Putamen (tissue), 1 donor: ENCODE measurements around the gene MMP24.
"Not testable (repeated sequence)": the region's sequence is repeated elsewhere in the genome, so short reads cannot be mapped to it uniquely, and the experiment has no call there.

Experiments
- DNase-seq: peaks from one replicate; pipeline ENCODE4 v3.0.0-alpha.2; 2016; ENCODE audit warnings: low spot score

The MMP24 gene

GRCh38 chr20:35226126-35226883 lies at the start of gene MMP24:
TSS of gene MMP24 (plus strand) at chr20:35226690. CDS start at chr20:35226739, 49 bp downstream.
- no peak for DNase-seq

GRCh38 chr20:35179292-35180212 lies 46.9 kb upstream of the MMP24 start:
- no peak for DNase-seq

- DNase-seq: no peak
Observed at GRCh38 chr20:35180266-35180665, 46.2 kb upstream of the MMP24 start.

- no peak for DNase-seq
Observed at GRCh38 chr20:35181731-35182130, 44.8 kb upstream of the MMP24 start.

DNA sequence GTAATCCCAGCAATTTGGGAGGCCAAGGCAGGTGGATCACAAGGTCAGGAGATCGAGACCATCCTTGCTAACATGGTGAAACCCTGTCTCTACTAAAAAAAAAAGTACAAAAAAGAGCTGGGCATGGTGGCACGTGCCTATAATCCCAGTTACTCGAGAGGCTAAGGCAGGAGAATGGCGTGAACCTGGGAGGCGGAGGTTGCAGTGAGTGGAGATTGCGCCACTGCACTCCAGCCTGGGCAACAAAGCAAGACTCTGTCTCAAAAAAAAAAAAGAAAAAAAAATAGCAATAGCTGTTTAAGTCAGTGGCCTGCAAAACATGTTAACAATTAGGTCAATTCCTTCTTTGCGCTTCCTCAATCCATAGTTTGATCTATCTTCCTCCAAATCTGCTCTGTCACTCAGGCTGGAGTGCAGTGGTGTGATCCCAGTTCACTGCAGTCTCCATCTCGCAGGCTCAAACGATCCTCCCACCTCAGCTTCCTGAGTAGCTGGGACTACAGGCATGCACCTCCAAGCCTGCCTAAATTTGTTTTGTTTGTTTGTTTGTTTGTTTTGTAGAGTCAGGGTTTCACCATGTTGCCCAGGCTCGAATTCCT lies 39.7 kb upstream of the MMP24 start:
- DNase-seq: not testable (repeated sequence)

DNA sequence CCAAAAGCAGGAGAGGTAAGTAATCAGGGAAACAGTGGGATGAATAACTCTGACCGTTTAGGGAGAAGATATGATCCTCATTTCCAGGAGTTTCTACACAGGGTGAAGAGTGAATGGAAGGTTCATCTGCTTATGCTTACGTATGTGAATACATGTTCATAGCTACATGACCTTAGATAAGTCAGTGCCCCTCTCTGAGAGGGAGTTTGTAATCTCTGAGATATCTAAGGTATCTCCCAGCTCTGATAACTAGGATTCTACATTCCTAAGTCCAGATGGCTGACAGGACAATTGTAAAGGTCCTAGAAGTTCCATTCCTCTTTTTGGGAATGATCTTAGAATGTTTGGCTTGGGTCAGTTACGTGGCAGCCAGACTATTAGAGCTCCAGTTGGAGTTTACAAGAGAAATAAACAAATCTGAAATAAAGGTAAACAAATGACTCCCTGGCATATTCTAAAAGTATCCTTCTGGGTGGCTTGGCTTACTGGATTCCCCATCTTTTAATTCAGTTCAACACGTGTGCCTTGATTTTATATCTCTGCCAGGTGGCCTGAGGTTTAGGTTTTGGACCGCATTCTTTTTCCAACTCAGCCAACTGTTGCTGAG lies 38.8 kb upstream of the MMP24 start:
- DNase-seq: no peak

- not testable (repeated sequence) for DNase-seq
Observed at GRCh38 chr20:35189223-35189622, 37.3 kb upstream of the MMP24 start.

DNA sequence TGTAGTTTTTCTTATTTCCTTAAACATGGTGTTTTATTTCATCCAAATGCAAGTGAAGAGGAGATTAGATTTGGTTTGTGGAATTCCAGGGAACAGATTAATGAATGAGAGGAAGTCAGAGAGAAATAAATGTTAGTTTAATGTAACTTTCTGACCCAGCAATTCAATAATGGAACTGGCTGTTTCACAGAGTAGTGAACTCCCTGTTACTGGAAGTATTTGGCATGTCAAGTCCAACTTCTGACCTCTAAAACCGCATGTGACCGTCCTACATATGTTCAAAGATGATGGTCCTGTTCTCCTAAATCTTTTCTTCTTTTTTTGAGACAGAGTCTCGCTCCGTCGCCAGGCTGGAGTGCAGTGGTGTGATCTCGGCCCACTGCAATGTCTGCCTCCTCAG lies 35.9 kb upstream of the MMP24 start:
- DNase-seq: no peak

- DNase-seq: no peak
Observed at GRCh38 chr20:35191419-35192117, 34.9 kb upstream of the MMP24 start.

DNA sequence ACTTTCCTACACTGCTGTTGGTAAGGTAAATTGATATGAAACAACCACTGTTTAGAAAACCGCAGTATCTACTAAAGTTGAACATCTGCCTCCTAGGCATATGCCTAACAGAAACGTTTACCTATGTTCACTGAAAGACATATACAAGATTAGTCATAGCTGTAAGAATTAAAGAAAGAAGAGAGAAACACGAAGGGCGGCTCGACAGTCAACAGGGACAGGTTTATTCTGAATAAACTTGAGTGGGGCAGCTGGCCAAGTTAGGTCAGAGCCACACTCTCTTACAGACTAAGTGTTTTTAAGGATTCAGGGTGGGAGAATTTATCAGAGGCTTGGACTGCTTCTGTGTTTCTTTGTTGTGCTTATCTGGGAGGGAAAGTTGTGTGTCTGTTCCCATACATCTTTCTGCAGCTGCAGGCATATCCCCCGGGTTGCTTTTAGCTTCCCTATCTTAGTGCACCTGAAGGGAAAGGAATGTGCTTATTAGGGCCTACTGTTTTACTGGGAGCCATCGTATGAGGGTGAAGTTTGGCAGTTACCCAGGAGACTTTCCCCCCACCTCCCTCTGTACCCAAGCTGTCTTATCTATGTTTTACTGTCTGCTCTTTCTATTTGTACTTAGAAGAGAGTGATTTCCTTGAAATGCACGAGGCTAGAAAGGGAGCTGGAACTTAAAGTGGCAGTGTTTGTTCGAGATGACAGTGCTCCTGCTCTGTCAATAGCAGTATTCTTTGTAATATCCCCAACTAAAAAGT lies 34.2 kb upstream of the MMP24 start:
- DNase-seq: no peak

GRCh38 chr20:35193031-35193791 lies 33.3 kb upstream of the MMP24 start:
- DNase-seq: not testable (repeated sequence)

GRCh38 chr20:35196313-35196712 lies 30.2 kb upstream of the MMP24 start:
- no peak for DNase-seq

- no peak for DNase-seq
Observed at GRCh38 chr20:35199740-35200139, 26.8 kb upstream of the MMP24 start.

DNA sequence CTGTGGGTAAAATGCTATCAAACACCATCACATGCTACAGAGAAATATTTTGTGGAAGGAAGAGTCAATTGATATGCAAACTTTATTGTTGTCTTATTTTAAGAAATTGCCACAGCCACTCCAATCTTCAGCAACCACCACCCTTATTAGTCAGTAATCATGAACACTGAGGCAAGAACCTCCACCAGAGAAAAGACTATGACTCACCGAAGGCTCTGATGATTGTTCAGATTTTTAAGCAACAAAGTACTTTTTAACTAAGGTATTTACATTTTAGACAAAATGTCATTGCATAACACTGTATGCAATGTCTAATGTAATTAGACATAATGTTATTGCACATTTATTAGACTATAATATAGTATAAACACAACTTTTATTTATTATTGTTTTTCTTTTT lies 26.2 kb upstream of the MMP24 start:
- no peak for DNase-seq

DNA sequence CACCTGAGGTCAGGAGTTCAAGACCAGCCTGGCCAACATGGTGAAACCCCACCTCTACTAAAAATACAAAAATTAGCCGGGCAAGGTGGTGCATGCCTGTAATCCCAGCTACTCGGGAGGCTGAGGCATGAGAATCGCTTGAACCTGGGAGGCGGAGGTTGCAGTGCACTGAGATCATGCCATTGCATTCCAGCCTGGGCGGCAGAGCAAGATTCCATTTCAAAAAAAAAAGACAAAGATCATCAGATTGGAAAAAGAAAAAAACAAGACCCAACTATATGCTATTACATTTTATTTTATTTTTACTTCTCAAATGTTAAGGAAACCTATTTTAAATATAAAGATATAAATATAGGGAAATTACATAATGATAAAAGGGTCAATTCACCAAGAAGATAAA lies 25.0 kb upstream of the MMP24 start:
- DNase-seq: not testable (repeated sequence)

GRCh38 chr20:35206802-35207201 lies 19.7 kb upstream of the MMP24 start:
- no peak for DNase-seq

DNA sequence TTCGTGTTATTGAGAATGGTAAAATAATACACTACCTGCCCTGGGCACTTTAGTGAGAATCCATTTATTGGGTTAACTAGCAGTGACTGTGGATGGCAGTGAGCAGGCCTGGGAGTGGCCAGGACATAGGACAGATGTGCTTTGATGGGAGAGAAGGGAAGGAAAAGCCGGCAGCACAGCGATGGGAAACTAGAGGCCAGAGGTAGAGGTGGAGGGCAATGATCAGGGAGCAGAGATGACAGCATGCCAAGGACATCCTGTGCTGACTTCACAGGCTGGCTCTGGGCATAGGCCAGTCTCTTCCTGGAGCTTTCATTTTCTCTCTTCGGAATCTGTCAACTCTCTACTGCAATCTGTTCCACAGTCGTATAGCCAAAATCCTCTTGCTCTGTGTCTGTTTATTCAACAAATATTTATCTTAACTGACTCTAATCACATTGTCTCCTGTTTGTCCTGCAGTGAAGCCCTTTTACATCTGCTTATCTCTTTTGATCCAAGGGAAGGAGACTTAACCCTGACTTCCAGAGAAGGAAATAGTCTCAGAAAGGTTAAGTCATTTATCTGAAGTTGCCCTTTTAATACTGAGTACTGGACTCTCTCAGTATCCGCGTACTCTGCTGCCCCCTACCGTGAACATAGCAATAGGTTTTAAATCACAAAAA lies 18.4 kb upstream of the MMP24 start:
- DNase-seq: peak; percentile 65

DNA sequence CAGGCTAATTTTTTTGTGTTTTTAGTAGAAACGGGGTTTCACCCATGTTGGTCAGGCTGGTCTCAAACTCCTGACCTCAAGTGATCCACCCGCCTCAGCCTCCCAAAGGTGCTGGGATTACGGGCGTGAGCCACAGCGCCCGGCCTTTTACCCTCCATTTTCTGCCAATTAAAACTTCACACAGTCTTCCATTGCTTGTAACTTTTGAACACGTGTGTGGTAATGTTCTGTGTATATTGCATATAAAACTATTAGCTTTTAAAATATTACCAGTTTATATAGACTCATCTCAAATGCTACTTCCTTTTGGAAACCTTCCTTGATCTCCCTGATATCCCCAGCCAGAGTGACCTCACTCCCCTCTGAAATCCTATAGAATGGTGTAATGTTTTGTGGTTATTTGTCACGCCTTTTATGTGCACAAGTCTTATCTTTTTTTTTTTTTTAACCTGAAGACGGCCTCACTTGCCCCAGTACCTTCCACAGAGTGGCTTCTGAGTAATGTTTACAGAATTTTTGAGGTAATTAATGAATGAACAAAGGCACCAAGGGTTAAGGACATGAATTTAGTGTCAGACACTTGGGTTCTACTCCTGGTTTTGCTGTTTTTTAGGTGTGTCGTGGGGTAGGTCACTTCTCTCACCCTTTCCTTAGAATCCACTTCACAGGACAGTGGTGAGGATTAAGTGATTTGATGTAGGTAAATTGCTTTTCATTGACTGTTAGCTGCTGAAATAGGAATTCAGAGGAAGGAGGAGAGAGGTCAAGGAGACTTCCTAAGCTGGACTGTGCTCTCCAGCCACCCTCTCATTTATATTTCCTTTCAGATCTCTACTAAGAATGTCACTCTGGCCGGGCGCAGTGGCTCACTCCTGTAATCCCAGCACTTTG lies 11.2 kb upstream of the MMP24 start:
- no peak for DNase-seq

DNA sequence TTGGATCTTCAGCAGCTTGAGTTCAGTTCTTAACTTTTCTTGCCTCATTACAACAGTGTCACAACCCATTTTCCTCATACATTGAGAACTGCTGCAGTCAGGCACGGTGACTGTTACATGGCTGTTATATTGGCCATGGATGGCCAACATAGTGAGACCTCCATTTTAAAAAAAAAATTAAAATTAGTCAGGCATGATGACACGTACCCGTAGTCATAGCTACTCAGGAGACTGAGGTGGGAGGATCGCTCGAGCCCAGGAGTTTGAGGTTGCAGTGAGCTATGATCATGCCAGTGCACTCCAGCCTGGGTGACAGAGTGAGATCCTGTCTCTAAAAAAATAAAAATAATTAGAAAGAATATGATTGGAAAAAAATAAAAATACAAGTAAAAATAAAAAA lies 9.9 kb upstream of the MMP24 start:
- DNase-seq: no peak
